Activated naive CD8-positive, alpha-beta T cell treated with anti-CD3 and anti-CD28 coated beads, Interleukin-2, amount 50 U/mL, for 24 hours (primary cell): ENCODE data around the gene TEAD2.
"Not testable (repeated sequence)": the region's sequence is repeated elsewhere in the genome, so short reads cannot be mapped to it uniquely, and the experiment has no call there.

ENCODE experiments used
- ATAC-seq: fragments of 150-1000 bp; cut with Tn5 transposase; one replicate; pipeline ENCODE4 v1.10.0; 2021
- DNase-seq: peaks from one replicate; pipeline ENCODE4 v3.0.0; 2021
- H3K27ac Mint-ChIP-seq: one replicate; pipeline ENCODE4 v1.8.0; 2021; ENCODE audit warnings: mild to moderate bottlenecking, mixed read lengths
- H3K27me3 Mint-ChIP-seq: one replicate; pipeline ENCODE4 v1.8.0; 2021; ENCODE audit warnings: mixed read lengths
- H3K36me3 Mint-ChIP-seq: one replicate; pipeline ENCODE4 v1.8.0; 2021; ENCODE audit warnings: low read depth, mixed read lengths
- H3K4me1 Mint-ChIP-seq: one replicate; pipeline ENCODE4 v1.8.0; 2021; ENCODE audit warnings: mixed read lengths
- H3K4me3 Mint-ChIP-seq: one replicate; pipeline ENCODE4 v1.8.0; 2021; ENCODE audit warnings: mild to moderate bottlenecking, moderate library complexity, mixed read lengths
- H3K9me3 Mint-ChIP-seq: one replicate; pipeline ENCODE4 v1.8.0; 2021; ENCODE audit warnings: mixed read lengths

The TEAD2 gene

GRCh38 chr19:49393881-49394280 is 31.7 kb upstream of the TEAD2 start:
- ATAC-seq = no peak
- Mint-ChIP-seq H3K4me3 (no peak overlapping the region), H3K27me3 (peaks cover 5% of the 10 kb centered on the region), H3K36me3 (no peaks in the 10 kb centered on the region), H3K9me3 (no peaks in the 10 kb centered on the region), H3K27ac (no peak overlapping the region), H3K4me1 (peaks cover 17% of the 10 kb centered on the region)
- DNase-seq = no peak

GRCh38 chr19:49391581-49392399 is 29.6 kb upstream of the TEAD2 start:
- peak; percentile 89 for ATAC-seq
- peaks cover 5% of the 10 kb centered on the region for H3K27me3 Mint-ChIP-seq
- peak overlapping the region; percentile 49 for H3K27ac Mint-ChIP-seq
- peak; percentile 77 for DNase-seq
- H3K4me1 Mint-ChIP-seq = peaks cover 23% of the 10 kb centered on the region
- no peak overlapping the region for H3K4me3 Mint-ChIP-seq
- H3K9me3 Mint-ChIP-seq = no peaks in the 10 kb centered on the region
- H3K36me3 Mint-ChIP-seq = no peaks in the 10 kb centered on the region

- Mint-ChIP-seq H3K36me3 (no peaks in the 10 kb centered on the region), H3K9me3 (no peaks in the 10 kb centered on the region), H3K27ac (no peak overlapping the region), H3K27me3 (peaks cover 5% of the 10 kb centered on the region), H3K4me1 (peaks cover 23% of the 10 kb centered on the region), H3K4me3 (no peak overlapping the region)
- no peak for DNase-seq
- no peak for ATAC-seq
Measured at GRCh38 chr19:49390929-49391359, 28.7 kb upstream of the TEAD2 start.

GRCh38 chr19:49390131-49390928 is 28.1 kb upstream of the TEAD2 start:
- Mint-ChIP-seq H3K27ac (no peak overlapping the region), H3K4me3 (no peak overlapping the region), H3K9me3 (no peaks in the 10 kb centered on the region), H3K4me1 (peaks cover 23% of the 10 kb centered on the region), H3K36me3 (no peaks in the 10 kb centered on the region), H3K27me3 (peaks cover 5% of the 10 kb centered on the region)
- ATAC-seq = no peak
- DNase-seq = no peak

GRCh38 chr19:49389406-49389805 is 27.2 kb upstream of the TEAD2 start:
- no peak overlapping the region for H3K27ac Mint-ChIP-seq
- H3K9me3 Mint-ChIP-seq = no peaks in the 10 kb centered on the region
- H3K4me1 Mint-ChIP-seq = peaks cover 23% of the 10 kb centered on the region
- no peak for ATAC-seq
- no peak for DNase-seq
- no peak overlapping the region for H3K4me3 Mint-ChIP-seq
- peaks cover 4% of the 10 kb centered on the region for H3K27me3 Mint-ChIP-seq
- H3K36me3 Mint-ChIP-seq = no peaks in the 10 kb centered on the region

- no peak for ATAC-seq
- H3K4me3 Mint-ChIP-seq = peak within 1 kb of the TSS; percentile 49
- H3K27me3 Mint-ChIP-seq = peaks cover 4% of the 10 kb centered on the region
- H3K27ac Mint-ChIP-seq = peak within 1 kb of the TSS; percentile 79
- H3K9me3 Mint-ChIP-seq = peaks cover under 1% of the 10 kb centered on the region
- H3K36me3 Mint-ChIP-seq = peaks cover 2% of the 10 kb centered on the region
- peaks cover 23% of the 10 kb centered on the region for H3K4me1 Mint-ChIP-seq
- DNase-seq = peak; percentile 77
Measured at GRCh38 chr19:49387936-49388372, 25.7 kb upstream of the TEAD2 start, which contains the start of gene KASH5. Gene KASH5, plus strand, starts transcription at chr19:49388249. Its CDS starts 2,635 bp downstream, at chr19:49390884.

- DNase-seq (no peak), ATAC-seq (no peak)
- Mint-ChIP-seq H3K4me1 (peaks cover 12% of the 10 kb centered on the region), H3K4me3 (no peak overlapping the region), H3K9me3 (peaks cover 7% of the 10 kb centered on the region), H3K27me3 (peaks cover 4% of the 10 kb centered on the region), H3K36me3 (peaks cover 5% of the 10 kb centered on the region), H3K27ac (no peak overlapping the region)
Measured at GRCh38 chr19:49383599-49383998, 21.4 kb upstream of the TEAD2 start.

- Mint-ChIP-seq H3K27ac (no peak overlapping the region), H3K36me3 (peaks cover 5% of the 10 kb centered on the region), H3K27me3 (peaks cover 6% of the 10 kb centered on the region), H3K9me3 (peaks cover 7% of the 10 kb centered on the region), H3K4me3 (no peak overlapping the region), H3K4me1 (peaks cover 4% of the 10 kb centered on the region)
- no peak for ATAC-seq
- DNase-seq = no peak
Measured at GRCh38 chr19:49382639-49383038, 20.4 kb upstream of the TEAD2 start.

GRCh38 chr19:49380391-49380790 is 18.2 kb upstream of the TEAD2 start:
- H3K4me3 Mint-ChIP-seq = no peak overlapping the region
- H3K36me3 Mint-ChIP-seq = peaks cover 5% of the 10 kb centered on the region
- H3K9me3 Mint-ChIP-seq = peaks cover 7% of the 10 kb centered on the region
- DNase-seq (no peak), ATAC-seq (no peak)
- no peaks in the 10 kb centered on the region for H3K4me1 Mint-ChIP-seq
- H3K27ac Mint-ChIP-seq = no peak overlapping the region
- peaks cover 12% of the 10 kb centered on the region for H3K27me3 Mint-ChIP-seq

- DNase-seq (no peak), ATAC-seq (no peak)
- no peak overlapping the region for H3K27ac Mint-ChIP-seq
- H3K9me3 Mint-ChIP-seq = peaks cover 7% of the 10 kb centered on the region
- H3K4me1 Mint-ChIP-seq = no peaks in the 10 kb centered on the region
- H3K36me3 Mint-ChIP-seq = peaks cover 4% of the 10 kb centered on the region
- peaks cover 16% of the 10 kb centered on the region for H3K27me3 Mint-ChIP-seq
- no peak overlapping the region for H3K4me3 Mint-ChIP-seq
Measured at GRCh38 chr19:49378512-49378911, 16.3 kb upstream of the TEAD2 start.

- H3K36me3 Mint-ChIP-seq = no peaks in the 10 kb centered on the region
- H3K4me3 Mint-ChIP-seq = no peak overlapping the region
- H3K27me3 Mint-ChIP-seq = peaks cover 16% of the 10 kb centered on the region
- no peaks in the 10 kb centered on the region for H3K4me1 Mint-ChIP-seq
- DNase-seq = no peak
- no peak overlapping the region for H3K27ac Mint-ChIP-seq
- ATAC-seq = no peak
- no peaks in the 10 kb centered on the region for H3K9me3 Mint-ChIP-seq
Measured at GRCh38 chr19:49374665-49375434, 12.6 kb upstream of the TEAD2 start.

GRCh38 chr19:49373174-49373573 is 11.0 kb upstream of the TEAD2 start:
- peaks cover 18% of the 10 kb centered on the region for H3K27me3 Mint-ChIP-seq
- ATAC-seq, DNase-seq: not testable (repeated sequence)

GRCh38 chr19:49371184-49371583 is 9.0 kb upstream of the TEAD2 start:
- no peaks in the 10 kb centered on the region for H3K4me1 Mint-ChIP-seq
- H3K36me3 Mint-ChIP-seq = no peaks in the 10 kb centered on the region
- DNase-seq (no peak), ATAC-seq (no peak)
- no peaks in the 10 kb centered on the region for H3K9me3 Mint-ChIP-seq
- no peak overlapping the region for H3K4me3 Mint-ChIP-seq
- H3K27ac Mint-ChIP-seq = no peak overlapping the region
- peaks cover 15% of the 10 kb centered on the region for H3K27me3 Mint-ChIP-seq

More at GRCh38 chr19:49373174-49373573, 11.0 kb upstream of the TEAD2 start:
- H3K36me3 Mint-ChIP-seq, H3K9me3 Mint-ChIP-seq, H3K27ac Mint-ChIP-seq, H3K4me1 Mint-ChIP-seq, H3K4me3 Mint-ChIP-seq: not testable (repeated sequence)

GRCh38 chr19:49368711-49369358 is 6.6 kb upstream of the TEAD2 start:
- no peak for ATAC-seq
- Mint-ChIP-seq H3K27me3 (peaks cover 9% of the 10 kb centered on the region), H3K4me1 (no peaks in the 10 kb centered on the region), H3K27ac (no peak overlapping the region), H3K4me3 (no peak overlapping the region), H3K9me3 (no peaks in the 10 kb centered on the region), H3K36me3 (no peaks in the 10 kb centered on the region)
- no peak for DNase-seq
